Activated T-cell treated with anti-CD3 and anti-CD28 coated beads for 1 hour (primary cell): Measurements from ENCODE around the gene RNF13.

ENCODE experiments used
- DNase-seq: peaks from one replicate; pipeline ENCODE4 v3.0.0-alpha.2; 2020; ENCODE audit warnings: low read depth

The RNF13 gene

DNA sequence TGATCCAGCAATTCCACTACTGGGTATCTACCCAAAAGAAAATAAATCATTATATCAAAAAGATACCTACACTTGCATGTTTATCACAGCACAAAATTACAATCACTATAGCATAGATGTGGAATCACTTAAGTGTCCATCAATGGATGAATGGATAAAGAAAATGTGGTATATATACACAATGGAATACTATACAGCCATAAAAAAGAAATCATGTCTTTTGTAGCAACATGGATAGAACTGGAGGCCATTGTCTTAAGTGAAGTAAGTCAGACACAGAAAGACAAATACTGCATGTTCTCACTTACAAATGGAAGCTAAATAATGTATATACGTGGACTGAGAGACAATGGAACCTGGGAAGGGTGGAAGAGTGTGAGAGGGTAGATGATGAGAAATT, 185.9 kb downstream of the RNF13 start:
- no peak for DNase-seq

DNA sequence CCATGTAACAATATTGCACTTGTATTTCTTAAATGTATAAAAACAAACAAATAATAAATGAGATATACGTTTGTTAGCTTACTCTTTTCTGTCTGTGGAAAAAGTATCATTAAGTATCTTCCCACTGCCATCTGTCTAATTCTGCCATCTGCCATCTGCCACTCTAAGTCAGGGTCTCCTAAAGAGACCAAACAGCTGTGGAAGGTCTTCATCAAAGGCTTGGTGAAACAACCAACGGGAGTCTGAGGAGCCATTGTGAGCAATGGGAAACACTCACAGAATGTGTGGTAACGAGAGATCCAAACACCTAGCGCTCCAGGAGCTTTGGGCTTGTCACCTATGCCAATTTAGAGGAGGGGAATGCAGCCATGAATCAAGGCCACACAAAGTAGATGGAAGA, 186.4 kb downstream of the RNF13 start:
- no peak for DNase-seq

DNA sequence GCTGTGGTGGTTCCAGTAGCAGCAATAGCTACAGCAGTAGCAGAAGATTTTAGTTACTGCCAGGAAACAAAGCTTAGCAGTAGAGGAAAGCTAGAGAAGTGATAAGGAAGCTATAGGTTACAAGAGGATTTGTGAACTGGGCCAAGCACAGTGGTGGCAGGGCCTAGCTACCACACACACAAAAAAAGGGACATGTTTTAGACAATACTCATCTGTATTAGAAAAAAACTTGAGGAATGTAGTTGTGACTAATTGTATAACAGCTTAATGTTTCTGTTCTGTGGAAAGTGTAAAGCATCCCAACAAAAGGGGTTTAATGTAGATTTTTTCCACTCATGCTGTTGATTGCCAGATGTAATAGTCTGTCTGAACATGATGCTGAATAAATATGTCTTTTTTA, 187.6 kb downstream of the RNF13 start:
- no peak for DNase-seq

DNA sequence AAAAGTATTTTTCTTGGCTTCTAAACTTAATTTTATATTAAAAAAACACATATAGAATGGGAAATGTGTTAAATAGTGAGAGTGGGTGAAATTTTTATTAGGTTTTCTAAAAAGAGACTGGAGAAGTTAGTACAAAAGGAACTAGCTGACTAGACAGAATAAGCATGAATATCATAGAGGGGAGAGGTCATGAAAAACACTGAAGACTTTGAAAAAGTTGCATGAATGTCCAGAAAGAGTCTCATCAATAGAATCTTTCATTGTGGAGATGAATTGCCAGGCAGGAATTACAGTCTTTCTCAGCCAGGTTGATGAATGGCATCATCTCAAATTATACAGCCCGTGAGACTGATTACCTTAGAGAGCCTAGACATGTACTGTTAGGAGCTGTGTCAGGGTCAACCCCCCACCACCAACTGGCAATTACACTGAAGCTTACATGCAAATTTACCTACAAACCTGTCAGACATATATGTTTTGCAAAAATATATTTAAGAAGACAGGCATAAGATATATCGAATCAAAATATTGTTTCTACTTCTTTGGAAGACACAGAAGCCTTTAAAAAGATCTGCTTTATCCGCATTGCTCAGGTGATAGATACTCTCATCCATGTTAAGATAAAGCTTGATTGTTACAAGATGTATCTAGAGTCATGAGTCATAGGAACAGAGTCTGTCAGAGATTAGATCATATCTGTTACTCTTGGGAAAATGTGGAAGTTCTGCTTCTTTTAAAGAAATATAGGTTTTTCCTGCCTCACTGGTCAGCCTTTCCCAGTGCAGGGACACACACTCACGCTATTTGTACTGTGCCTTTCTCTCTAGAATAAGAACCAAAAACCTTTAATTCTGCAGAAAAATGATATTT, 192.5 kb downstream of the RNF13 start:
- DNase-seq = no peak

DNA sequence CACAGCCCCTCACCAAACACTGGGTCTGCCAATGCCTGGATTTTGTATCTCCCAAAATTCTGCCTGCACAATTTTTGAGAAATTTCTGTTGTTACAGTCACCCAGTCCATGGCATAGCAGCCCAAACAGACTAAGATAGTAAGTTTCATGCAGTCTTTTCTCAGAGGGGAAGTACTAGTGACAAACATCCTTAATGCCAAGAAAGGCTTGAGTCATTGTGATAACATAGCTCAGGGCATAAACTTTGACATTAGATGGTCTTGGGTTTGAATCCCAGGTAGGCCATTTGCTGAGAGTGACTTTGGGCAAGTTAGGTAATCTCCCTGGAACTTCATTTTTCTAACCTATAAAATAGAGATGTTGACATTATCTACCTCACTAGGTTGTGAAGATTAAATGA, 193.8 kb downstream of the RNF13 start:
- no peak for DNase-seq
